ENCODE data around the gene USP43.
"Not testable (repeated sequence)": the region's sequence is repeated elsewhere in the genome, so short reads cannot be mapped to it uniquely, and the experiment has no call there.

DNA sequence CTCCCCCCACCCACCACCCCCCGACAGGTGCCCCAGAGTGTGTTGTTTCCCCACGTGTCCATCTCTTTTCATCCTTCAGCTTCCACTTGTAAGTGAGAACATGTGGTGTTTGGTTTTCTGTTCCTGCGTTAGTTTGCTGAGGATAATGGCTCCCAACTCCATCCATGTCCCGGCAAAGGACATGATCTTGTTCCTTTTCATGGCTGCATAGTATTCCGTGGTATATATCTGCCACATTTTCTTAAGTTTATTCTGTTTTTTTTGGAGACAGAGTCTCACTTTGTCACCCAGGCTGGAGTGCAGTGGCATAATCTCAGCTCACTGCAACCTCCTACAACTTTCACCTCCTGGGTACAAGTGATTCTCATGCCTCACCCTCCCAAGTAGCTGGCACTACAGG, 4.9 kb upstream of the USP43 start:
- TF ChIP-seq, protein P1, sequence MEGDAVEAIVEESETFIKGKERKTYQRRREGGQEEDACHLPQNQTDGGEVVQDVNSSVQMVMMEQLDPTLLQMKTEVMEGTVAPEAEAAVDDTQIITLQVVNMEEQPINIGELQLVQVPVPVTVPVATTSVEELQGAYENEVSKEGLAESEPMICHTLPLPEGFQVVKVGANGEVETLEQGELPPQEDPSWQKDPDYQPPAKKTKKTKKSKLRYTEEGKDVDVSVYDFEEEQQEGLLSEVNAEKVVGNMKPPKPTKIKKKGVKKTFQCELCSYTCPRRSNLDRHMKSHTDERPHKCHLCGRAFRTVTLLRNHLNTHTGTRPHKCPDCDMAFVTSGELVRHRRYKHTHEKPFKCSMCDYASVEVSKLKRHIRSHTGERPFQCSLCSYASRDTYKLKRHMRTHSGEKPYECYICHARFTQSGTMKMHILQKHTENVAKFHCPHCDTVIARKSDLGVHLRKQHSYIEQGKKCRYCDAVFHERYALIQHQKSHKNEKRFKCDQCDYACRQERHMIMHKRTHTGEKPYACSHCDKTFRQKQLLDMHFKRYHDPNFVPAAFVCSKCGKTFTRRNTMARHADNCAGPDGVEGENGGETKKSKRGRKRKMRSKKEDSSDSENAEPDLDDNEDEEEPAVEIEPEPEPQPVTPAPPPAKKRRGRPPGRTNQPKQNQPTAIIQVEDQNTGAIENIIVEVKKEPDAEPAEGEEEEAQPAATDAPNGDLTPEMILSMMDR (IDR thresholded peaks at IDR 0.05 in 4 of 5, conservative IDR thresholded peaks at IDR 0.05 in 1 of 5) = not testable (repeated sequence)
- TF ChIP-seq POLR2A (IDR thresholded peaks at IDR 0.05) = not testable (repeated sequence)
